ENCODE results near the gene SAMD4A.

- TF ChIP-seq EZH2 (IDR thresholded peaks at IDR 0.05; ENCODE audit: insufficient read depth, poor library complexity, severe bottlenecking) (no peak), EZH2phosphoT487 (IDR thresholded peaks at IDR 0.05; ENCODE audit: insufficient read depth, low read depth) (no peak)
Observed at GRCh38 chr14:54803926-54804537, 237.1 kb downstream of the SAMD4A start.
